IPS-18c (cell line): ENCODE data around the gene INO80B.
A peak's percentile ranks its signal among the peaks of the same experiment; 100 is the strongest.

Source experiments
- H3K4me3 ChIP-seq: 2 replicates; pipeline ENCODE4 v1.7.0; 2013; ENCODE audit warnings: low read depth, mild to moderate bottlenecking, low read length, moderate library complexity; ENCODE audit not compliant: insufficient read depth
- H3K9me3 ChIP-seq: one replicate; pipeline ENCODE4 v1.6.1; 2013; ENCODE audit warnings: mild to moderate bottlenecking, low read length, moderate library complexity; ENCODE audit not compliant: control insufficient read depth, insufficient read depth

The INO80B gene

DNA sequence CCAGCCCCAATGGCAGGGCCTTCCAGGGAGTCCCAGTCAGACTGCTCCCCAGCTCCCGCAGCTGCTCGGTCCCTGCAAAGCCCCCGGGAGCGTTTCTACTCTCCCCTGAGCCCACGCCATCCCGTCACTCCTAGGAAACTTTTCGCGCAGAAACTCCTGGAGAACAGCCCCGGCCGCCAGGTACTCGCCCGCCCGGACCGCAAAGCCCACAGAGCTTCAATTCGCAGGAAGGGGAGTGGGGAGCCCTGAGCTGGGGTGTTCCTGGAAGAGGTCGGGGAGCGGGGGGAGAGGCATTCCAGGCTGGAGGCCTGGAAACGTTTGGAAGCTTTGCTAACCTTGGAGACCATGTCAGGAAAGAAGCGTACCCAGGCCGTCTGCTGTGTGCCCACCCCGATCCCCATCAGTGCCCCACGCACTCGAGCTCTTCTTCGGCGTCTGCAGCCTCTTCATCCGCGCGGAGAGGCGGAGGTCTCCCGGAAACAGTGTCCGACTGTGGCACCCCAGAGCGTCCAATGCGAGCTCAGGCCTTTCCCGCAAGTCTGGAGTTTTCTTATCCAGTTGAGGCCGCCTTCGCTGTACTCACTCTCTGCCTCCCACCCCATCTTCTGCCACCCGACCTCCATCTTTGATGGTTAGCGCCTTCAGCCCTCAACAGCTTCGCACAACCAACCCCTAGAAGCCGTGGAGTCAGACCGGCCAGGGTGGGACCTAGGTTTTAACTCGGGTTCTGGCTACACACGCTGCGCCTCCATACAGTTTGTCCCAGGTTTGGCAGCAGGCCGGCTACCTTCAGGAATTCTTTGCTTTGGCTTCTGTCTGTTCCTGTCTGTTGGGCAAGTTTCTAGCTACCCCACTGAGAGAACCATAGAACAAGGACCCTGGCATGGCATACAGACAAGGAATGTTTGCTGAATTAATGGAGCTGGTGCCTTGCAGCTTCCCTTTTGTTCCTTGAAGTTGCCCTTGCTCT, 48.9 kb downstream of the INO80B start:
- Histone ChIP-seq H3K4me3 (peak overlapping the region; percentile 68), H3K9me3 (no peaks in the 10 kb centered on the region)

DNA sequence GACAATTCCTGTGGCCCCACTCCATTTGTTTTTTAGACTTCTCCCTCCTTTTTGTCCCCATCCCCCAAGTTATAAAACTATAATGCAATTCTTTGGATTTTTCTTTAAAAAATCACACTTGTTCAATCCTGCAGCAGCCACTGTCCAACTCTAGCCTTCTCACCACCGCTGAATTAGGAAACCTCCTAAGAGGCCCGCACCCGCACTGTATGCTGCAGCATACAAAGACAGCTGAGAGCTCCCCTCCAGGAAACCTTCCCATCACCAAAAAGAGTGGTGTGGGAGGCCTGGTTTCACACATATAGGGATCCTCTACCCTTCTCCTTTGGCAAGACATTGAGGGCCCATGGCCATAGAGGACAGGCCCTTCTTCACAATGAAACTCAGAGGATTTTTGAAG, 49.7 kb downstream of the INO80B start:
- no peak overlapping the region for H3K4me3 ChIP-seq

DNA sequence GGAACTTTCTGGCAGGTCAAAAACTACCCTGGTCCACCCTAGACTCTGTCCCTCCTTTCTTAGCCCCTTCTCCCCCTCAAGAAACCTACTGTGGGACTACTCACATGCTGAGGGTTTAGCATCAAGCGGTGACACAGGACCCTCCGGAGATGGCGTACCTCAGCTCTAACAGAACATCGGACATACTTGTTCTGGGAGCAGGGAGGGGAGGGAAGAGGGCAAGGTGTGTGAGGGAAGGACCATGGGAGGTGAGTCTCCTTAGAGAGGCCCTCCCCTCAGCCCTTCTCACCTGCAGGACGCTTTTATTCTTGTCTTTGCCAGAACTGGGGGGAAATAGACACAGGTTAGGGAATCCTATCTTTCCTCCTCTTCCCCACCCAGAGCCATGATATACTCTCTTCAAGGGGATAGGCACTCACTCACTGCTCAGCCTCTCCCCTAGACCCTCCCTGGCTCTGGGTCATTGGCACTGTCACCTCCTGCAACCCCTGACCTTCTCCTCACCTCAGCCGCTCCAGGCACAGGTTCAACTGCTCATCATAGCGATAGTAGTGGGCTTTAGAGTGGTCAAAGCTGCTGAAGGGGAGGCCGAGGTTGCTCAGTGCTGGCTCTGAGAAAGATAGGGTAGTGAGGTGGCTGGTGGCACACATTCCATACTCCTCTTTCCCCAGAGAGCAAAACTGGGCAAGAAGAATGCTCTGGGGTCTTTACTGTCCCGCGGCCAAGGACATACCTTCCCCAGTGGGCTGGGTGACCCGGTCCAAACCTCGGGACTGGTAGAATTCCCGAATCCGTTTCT, 50.8 kb downstream of the INO80B start:
- H3K4me3 ChIP-seq: no peak overlapping the region

More for the DNA sequence above, 49.7 kb downstream of the INO80B start:
- no peaks in the 10 kb centered on the region for H3K9me3 ChIP-seq

DNA sequence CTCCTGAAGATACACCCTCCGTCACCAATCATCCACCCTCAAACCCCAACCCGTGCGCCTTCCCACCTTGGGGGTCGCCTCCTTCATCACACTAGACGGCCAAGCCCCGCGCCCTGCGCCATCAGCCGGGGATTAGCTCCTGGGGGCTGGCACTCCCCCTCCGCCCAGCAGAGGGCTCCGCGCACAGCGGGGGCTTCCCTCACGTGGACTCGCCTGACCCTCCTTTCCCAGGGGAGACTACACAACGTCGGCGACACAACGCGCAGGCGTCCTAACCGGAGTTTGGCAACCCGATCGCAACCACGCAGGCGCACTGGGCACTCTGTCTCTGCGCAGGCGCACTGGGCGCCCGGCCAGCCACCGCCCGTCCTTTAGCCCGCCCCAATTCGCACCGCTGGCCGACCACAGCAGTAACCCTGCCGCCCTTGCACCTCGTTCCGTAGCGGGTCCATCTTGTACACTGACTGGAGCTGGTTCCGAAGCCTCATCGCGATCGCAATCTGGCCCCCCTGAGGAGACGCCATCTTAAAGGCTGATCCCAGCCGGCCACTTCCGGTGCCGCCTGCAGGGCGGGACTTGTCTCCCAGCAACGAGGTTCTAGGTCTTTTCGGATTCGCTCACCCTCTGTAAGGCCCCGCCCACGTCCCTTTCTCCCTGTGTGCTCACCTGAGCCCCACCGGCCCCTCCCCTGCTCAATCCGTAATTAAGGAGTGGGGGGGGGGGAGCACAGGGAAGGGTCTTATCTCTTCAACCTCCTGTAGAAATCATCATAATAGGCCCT, 52.4 kb downstream of the INO80B start, which contains the start of gene PCGF1:
PCGF1 (minus strand) TSS at position 551 of the 781 bp plus-strand sequence; CDS start at position 524, 27 bp downstream.
- peak within 1 kb of the TSS; percentile 94 for H3K4me3 ChIP-seq
- H3K9me3 ChIP-seq: no peaks in the 10 kb centered on the region

More for the DNA sequence above, 50.8 kb downstream of the INO80B start:
- no peaks in the 10 kb centered on the region for H3K9me3 ChIP-seq
